ENCODE data around the gene LRCOL1. TPM values are rescaled to one million over a fixed set of nuclear protein-coding genes. Genes with fewer than 3 reads are reported as not detected.

Gene LRCOL1
- total RNA-seq, 1 experiment from 2014 or later: not detected

GRCh38 chr12:132569856-132570480 is 40.4 kb downstream of the LRCOL1 start:
- Histone ChIP-seq H3K36me3 (ENCODE audit: control insufficient read depth, insufficient read depth, low read length) (no peaks in the 10 kb centered on the region), H3K9me3 (ENCODE audit: control insufficient read depth, insufficient read depth, low read depth, low read length) (no peaks in the 10 kb centered on the region), H3K4me3 (ENCODE audit: low read depth in 2 of 2, low read length in 2 of 2) (no peak overlapping the region), H3K4me1 (ENCODE audit: control insufficient read depth, insufficient read depth, low read length) (no peaks in the 10 kb centered on the region), H3K27ac (ENCODE audit: low read length) (no peak overlapping the region), H3K27me3 (ENCODE audit: control insufficient read depth, insufficient read depth, low read length) (no peaks in the 10 kb centered on the region)
- intact Hi-C loops (cut with micrococcal nuclease; ENCODE audit: unreplicated experiment) (no loop called here), in situ Hi-C loops (cut with HindIII; ENCODE audit: low pct_unique_long_range_greater_than_20kb, low sequenced_read_pairs) (no loop called here)
- DNase-seq (ENCODE audit: low read depth, low spot score) (no peak), ATAC-seq (no peak)
- POLR2A ChIA-PET: interaction anchor here (0.6 kb wide), 1 partner anchor 1804 kb away, joined by 3 read pairs; no protein-coding TSS in a partner anchor
- no TSS peak for BruUV-seq (replicated peaks)
- CTCF ChIA-PET: no interaction called here
- TF ChIP-seq SIN3A (IDR thresholded peaks at IDR 0.05; ENCODE audit: borderline replicate concordance, insufficient read depth, low read depth, low read length): no peak
- no peak; the same call in 1 of the 2 replicates for TF ChIP-seq CTCF (IDR thresholded peaks at IDR 0.05)
- no peak for TF ChIP-seq REST (IDR thresholded peaks at IDR 0.05; ENCODE audit: insufficient read depth in 1 of 2, low read depth in 2 of 2, low read length in 1 of 2)
- TF ChIP-seq TCF7L2 (IDR thresholded peaks at IDR 0.05; ENCODE audit: low read depth, low read length): no peak
- no peak for TF ChIP-seq POLR2AphosphoS5 (IDR thresholded peaks at IDR 0.05; ENCODE audit: low read depth, low read length)

GRCh38 chr12:132568826-132569480 is 41.4 kb downstream of the LRCOL1 start:
- intact Hi-C loops (cut with micrococcal nuclease; ENCODE audit: unreplicated experiment): no loop called here

More at GRCh38 chr12:132568826-132569480, 41.4 kb downstream of the LRCOL1 start:
- no peak for TF ChIP-seq POLR2AphosphoS5 (IDR thresholded peaks at IDR 0.05; ENCODE audit: low read depth, low read length)
- no peak for TF ChIP-seq REST (IDR thresholded peaks at IDR 0.05; ENCODE audit: insufficient read depth in 1 of 2, low read depth in 2 of 2, low read length in 1 of 2)
- no peak for TF ChIP-seq CTCF (IDR thresholded peaks at IDR 0.05)
- no peak for TF ChIP-seq SIN3A (IDR thresholded peaks at IDR 0.05; ENCODE audit: borderline replicate concordance, insufficient read depth, low read depth, low read length)
- no peak for TF ChIP-seq TCF7L2 (IDR thresholded peaks at IDR 0.05; ENCODE audit: low read depth, low read length)
- H3K9me3 ChIP-seq (ENCODE audit: control insufficient read depth, insufficient read depth, low read depth, low read length): no peaks in the 10 kb centered on the region
- no peaks in the 10 kb centered on the region for H3K27me3 ChIP-seq (ENCODE audit: control insufficient read depth, insufficient read depth, low read length)
- ATAC-seq: no peak
- POLR2A ChIA-PET: no interaction called here
- BruUV-seq (replicated peaks): no TSS peak
- CTCF ChIA-PET: no interaction called here
- no peak overlapping the region for H3K4me3 ChIP-seq (ENCODE audit: low read depth in 2 of 2, low read length in 2 of 2)
- DNase-seq (ENCODE audit: low read depth, low spot score): no peak
- no peak overlapping the region for H3K27ac ChIP-seq (ENCODE audit: low read length)
- H3K36me3 ChIP-seq (ENCODE audit: control insufficient read depth, insufficient read depth, low read length): no peaks in the 10 kb centered on the region
- no peaks in the 10 kb centered on the region for H3K4me1 ChIP-seq (ENCODE audit: control insufficient read depth, insufficient read depth, low read length)
- in situ Hi-C loops (cut with HindIII; ENCODE audit: low pct_unique_long_range_greater_than_20kb, low sequenced_read_pairs): no loop called here

Measured in Panc1 (cell line).